HG02759 (cell line): ENCODE data around the gene FBXO8.

Experiments
- ATAC-seq: cut with Tn5 transposase; IDR thresholded peaks from one replicate; pipeline ENCODE4 v1.9.1; 2021; ENCODE audit warnings: mild to moderate bottlenecking, moderate library complexity; ENCODE audit not compliant: unreplicated experiment

Gene FBXO8

GRCh38 chr4:174211622-174212044 lies 71.8 kb downstream of the FBXO8 start:
- no peak for ATAC-seq

- ATAC-seq = no peak
Measured at GRCh38 chr4:174210952-174211490, 72.4 kb downstream of the FBXO8 start.

- no peak for ATAC-seq
Measured at GRCh38 chr4:174210354-174210753, 73.1 kb downstream of the FBXO8 start.

GRCh38 chr4:174209341-174209740 lies 74.1 kb downstream of the FBXO8 start:
- no peak for ATAC-seq

- ATAC-seq = no peak
Measured at GRCh38 chr4:174207367-174207766, 76.1 kb downstream of the FBXO8 start.

- ATAC-seq = no peak
Measured at GRCh38 chr4:174204164-174204831, 79.2 kb downstream of the FBXO8 start.

GRCh38 chr4:174201871-174202270 lies 81.6 kb downstream of the FBXO8 start:
- no peak for ATAC-seq

- ATAC-seq = no peak
Measured at GRCh38 chr4:174199735-174200134, 83.7 kb downstream of the FBXO8 start.

- no peak for ATAC-seq
Measured at GRCh38 chr4:174198828-174199227, 84.6 kb downstream of the FBXO8 start.

GRCh38 chr4:174198396-174198795 lies 85.1 kb downstream of the FBXO8 start:
- no peak for ATAC-seq

GRCh38 chr4:174193438-174194374 lies 89.8 kb downstream of the FBXO8 start:
- ATAC-seq = no peak

- ATAC-seq = no peak
Measured at GRCh38 chr4:174192943-174193342, 90.5 kb downstream of the FBXO8 start.

- no peak for ATAC-seq
Measured at GRCh38 chr4:174190832-174191500, 92.5 kb downstream of the FBXO8 start.

- no peak for ATAC-seq
Measured at GRCh38 chr4:174189392-174190015, 94.0 kb downstream of the FBXO8 start.
